HG03432 (cell line): Measurements from ENCODE around the gene OPA3.

ENCODE experiments used
- ATAC-seq: cut with Tn5 transposase; IDR thresholded peaks from one replicate; pipeline ENCODE4 v1.9.1; 2021; ENCODE audit warnings: mild to moderate bottlenecking, moderate library complexity; ENCODE audit not compliant: unreplicated experiment

Gene OPA3

GRCh38 chr19:45568732-45569131 lies 15.9 kb downstream of the OPA3 start:
- ATAC-seq = no peak

- ATAC-seq = no peak
Measured at GRCh38 chr19:45567609-45568008, 17.0 kb downstream of the OPA3 start.

- no peak for ATAC-seq
Measured at GRCh38 chr19:45564131-45564780, 20.3 kb downstream of the OPA3 start.

- no peak for ATAC-seq
Measured at GRCh38 chr19:45560686-45561085, 23.9 kb downstream of the OPA3 start.

- no peak for ATAC-seq
Measured at GRCh38 chr19:45560038-45560437, 24.6 kb downstream of the OPA3 start.

GRCh38 chr19:45558399-45558878 lies 26.2 kb downstream of the OPA3 start:
- ATAC-seq = peak; percentile 52

- ATAC-seq = no peak
Measured at GRCh38 chr19:45556835-45557234, 27.8 kb downstream of the OPA3 start.

DNA sequence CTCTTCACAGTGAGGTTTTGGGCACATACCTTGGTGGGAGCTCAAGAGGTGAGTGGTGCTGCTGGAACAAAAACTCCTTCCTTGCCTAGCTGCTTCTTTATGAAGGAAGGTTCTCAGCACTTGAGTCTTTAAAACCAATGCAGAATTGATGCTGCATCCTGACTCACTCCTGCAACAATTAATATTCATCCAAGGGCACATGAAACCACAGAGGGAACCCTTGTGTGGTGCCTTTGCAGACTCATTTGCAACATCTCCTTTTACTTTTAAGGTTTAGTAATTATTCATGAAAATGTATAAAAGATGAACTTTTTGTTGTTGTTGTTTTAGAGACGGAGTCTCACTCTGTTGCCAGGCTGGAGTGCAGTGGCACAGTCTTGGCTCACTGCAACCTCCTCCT lies 30.1 kb downstream of the OPA3 start:
- no peak for ATAC-seq

DNA sequence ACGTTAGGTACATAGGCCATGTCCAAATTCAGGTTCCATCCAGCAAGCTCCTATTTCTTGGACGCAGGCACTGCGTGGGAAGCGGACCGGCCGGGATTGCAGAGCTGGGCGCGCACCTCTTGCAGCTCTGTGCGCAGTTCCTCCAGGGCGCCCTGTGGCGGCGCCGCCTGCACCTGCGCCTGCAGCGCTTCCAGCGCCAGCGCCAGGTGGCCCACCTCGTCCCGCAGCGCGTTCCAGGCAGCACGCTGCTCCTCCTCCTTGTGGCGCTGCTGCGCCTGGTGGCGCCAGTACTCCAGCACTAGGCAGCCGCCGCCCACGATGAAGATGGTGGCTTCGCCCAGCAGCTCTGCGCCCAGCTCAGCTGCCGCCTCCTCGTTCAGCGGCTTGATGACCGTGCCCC lies 31.1 kb downstream of the OPA3 start:
- ATAC-seq = no peak

DNA sequence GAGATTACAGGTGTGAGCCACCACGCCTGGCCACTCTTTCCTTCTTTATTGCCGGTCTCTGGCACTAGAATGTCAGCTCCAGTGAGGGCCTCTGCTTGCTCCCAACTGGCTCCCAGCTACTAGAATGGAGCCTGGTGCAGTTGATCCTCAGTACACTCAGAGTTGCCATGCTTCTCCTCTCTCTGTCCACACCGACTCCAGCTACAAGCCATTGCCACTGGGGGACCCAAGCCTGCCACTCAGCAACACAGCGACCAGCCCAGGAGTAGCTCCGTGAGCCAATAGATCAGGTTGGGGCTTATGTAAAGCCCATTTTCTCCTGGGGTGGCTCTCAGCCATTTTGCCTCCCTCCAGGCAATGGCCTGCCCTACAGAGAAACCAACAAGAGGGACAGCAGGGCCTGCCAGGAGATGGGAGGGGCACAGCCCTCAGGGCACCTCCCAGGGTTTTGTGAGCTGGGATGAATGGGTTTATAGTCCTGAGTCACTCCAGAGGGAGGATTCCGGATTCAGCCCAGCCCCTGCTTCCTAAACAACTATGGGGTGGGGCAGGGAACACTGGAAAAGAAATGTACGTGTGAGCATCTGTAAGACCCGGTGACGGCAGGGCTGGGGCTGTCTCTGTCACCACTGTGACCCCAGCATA lies 36.5 kb downstream of the OPA3 start:
- no peak for ATAC-seq

DNA sequence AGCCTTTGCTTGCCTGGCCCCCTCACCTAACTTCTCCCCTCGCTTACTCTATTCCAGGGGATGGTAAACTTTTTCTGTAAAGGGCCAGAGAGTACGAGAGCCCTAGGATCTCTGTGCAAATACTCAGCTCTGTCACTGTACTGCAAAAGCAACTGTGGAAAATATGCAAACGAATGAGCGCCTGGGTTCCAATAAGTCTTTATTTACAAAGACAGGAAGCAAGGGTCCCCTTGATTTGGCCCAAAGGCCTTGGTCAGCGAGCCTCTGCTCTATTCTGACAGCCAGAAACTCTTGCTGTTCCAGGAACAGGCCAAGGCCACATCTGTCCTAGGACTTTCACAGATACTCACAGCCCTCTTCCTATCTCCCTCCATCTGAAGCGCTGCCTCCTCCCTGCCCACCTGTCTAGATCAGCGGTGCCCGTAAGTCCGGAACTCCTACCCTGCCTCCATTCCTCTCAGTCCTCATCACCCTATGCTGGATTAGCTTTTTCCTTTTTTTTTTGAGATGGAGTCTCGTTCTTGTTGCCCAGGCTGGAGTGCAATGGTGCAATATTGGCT lies 37.3 kb downstream of the OPA3 start:
- no peak for ATAC-seq

DNA sequence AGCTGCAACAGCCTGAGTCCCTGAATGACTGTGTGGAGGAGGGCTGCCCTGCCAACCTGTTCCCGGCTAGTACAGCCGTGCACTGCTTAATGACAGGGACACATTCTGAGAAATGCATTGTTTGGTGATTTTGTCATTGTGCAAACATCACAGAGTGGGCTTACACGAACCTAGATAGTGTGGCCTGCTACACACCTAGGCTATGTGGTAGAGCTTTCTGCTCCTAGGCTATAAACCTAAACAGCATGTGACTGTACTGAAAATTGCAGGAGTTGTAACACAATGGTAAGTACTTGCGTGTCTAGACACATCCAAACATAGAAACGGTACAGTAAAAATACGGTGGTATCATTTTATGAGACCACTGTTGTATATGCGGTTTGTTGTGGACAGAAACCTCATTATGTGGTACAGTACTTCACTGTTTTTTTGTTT lies 42.4 kb downstream of the OPA3 start:
- ATAC-seq = no peak

- no peak for ATAC-seq
Measured at GRCh38 chr19:45539459-45539858, 45.1 kb downstream of the OPA3 start.

DNA sequence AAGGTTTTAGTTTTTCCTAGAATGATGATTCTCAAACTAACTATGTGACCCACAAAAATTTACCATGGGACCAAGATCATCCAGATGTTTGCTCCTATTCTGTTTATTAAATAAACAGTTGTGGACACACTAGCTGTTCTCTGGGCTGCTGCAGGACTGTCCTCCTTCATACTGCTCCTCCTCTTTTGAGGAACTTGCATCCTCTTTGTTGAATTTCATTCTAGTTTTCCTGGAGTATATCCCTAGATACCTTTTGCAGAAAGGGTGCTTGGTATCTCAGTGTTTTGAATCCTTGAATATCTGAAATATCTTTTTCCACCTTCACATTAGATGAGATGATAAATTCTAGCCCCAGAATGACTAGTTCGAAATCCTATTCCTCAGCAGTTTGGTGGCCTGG lies 53.3 kb downstream of the OPA3 start:
- ATAC-seq = no peak

DNA sequence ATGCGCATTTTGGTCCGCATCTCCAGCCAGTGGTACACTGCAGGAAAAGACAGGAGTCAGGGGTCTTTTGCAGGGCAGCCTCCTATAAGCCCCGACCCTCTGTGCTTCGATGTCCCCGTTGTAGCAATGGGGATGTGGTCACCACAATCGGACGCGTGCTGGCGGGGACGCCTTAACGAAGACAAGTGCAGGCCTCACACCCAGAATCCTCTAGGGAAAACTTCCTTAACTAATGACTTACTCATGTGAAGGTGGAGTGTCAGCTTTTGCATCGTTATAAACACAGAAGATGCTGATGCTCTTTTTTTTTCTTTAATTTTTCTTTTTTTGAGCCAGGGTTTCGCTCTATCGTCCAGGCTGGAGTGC lies 55.2 kb downstream of the OPA3 start:
- no peak for ATAC-seq

GRCh38 chr19:45528744-45529419 lies 55.7 kb downstream of the OPA3 start:
- ATAC-seq = no peak

DNA sequence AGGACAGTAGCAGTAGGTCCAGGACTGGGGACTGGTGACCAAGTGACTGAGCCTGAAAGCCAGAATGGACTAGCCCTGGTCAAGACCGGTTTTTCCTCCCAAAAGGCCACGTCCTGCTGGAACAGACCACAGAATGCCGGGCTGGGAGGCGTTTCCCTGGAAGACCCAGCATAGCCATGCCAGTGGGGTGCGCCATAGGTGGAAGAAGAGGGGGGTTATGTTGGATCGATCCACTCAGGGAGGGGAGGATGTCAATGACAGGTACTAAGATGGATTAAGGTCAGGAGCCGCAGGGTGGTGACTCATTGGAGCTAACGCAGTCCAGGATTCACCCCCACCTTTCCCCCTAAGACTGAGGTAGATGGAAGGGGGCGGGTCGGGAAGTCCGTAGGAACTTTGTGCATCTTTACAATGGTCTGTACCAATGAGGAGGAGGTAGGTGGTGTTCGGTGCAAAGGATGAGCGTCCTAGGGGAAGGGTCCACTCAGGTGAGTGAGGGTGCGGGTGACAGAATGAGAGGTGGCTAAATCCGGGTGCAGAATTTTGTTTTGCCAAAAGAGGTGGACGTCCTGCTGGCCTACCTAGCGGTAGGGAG lies 56.4 kb downstream of the OPA3 start:
- ATAC-seq = no peak

GRCh38 chr19:45527731-45528130 lies 56.9 kb downstream of the OPA3 start:
- ATAC-seq = no peak

DNA sequence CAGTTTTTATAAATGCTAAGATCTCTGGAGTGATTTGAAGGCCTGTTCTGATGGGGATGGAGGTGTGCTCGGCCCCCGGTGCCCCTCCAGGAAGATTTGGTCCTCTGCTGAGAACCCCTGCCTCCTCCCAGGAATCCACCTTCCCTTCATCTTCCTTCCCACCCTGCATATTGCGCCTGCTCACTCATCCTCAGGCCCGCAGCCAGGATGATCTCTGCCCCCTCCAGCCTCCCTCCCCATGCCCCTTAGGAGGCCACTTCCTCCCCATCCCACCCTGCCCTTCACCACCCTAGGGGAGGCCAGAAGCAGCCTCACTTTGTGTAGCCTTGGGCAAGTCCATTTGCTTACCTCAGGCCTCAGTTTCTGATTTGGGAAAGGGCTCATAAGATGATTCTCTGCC lies 57.6 kb downstream of the OPA3 start:
- ATAC-seq = no peak

- no peak for ATAC-seq
Measured at GRCh38 chr19:45526143-45526542, 58.5 kb downstream of the OPA3 start.

DNA sequence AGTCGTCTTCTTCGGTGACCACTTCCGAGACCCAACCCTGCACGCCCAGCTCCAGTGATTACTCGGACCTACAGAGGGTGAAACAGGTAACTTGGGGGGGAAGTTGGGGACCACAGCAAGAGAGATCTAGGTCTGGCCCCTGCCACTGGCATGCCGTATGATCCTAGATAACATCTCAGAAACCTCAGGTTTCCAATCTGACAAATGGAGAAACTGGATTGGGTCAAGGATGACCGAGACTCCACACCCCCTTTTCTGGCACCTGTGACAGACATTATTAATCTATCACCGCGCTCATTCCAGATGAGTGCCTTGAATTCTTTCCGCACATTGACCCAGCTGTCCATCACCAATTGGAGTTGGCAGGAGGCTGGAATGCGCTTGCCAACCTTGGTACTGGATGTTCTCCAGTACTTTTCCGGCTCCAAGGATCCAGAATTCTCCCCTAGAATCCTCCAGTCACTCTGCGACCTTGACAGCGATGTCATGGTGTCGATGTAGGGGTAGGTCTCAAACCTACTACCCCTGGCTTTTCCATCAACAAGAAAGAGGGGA lies 60.0 kb downstream of the OPA3 start:
- no peak for ATAC-seq
